ENCODE data around the gene BEST2.
A peak's percentile ranks its signal among the peaks of the same experiment; 100 is the strongest.

The BEST2 gene

GRCh38 chr19:12731337-12731736 lies 20.3 kb upstream of the BEST2 start:
- no peak for DNase-seq

GRCh38 chr19:12733369-12734214 lies 18.0 kb upstream of the BEST2 start:
- DNase-seq = no peak

GRCh38 chr19:12736995-12737834 lies 14.4 kb upstream of the BEST2 start, which contains the start of gene GET3:
GET3 (plus strand) TSS chr19:12737497; CDS start chr19:12737506, 9 bp downstream.
- peak; percentile 95 for DNase-seq

GRCh38 chr19:12737835-12738351 lies 13.7 kb upstream of the BEST2 start:
- no peak for DNase-seq

GRCh38 chr19:12745166-12745897 lies 6.3 kb upstream of the BEST2 start:
- DNase-seq = no peak

- DNase-seq = peak; percentile 42
Observed at GRCh38 chr19:12748489-12748888, 3.1 kb upstream of the BEST2 start.

GRCh38 chr19:12749938-12750521 lies 1.6 kb upstream of the BEST2 start:
- DNase-seq = peak; percentile 34

- DNase-seq = no peak
Observed at GRCh38 chr19:12750851-12751250, 740 bp upstream of the BEST2 start.

GRCh38 chr19:12752056-12752781 lies 628 bp downstream of the BEST2 start:
- DNase-seq = no peak

- no peak for DNase-seq
Observed at GRCh38 chr19:12754465-12755196, 3.0 kb downstream of the BEST2 start.

GRCh38 chr19:12756150-12756883 lies 4.7 kb downstream of the BEST2 start:
- DNase-seq = no peak

GRCh38 chr19:12757544-12758274 lies 6.1 kb downstream of the BEST2 start:
- DNase-seq = peak; percentile 96

GRCh38 chr19:12759686-12760085 lies 8.1 kb downstream of the BEST2 start:
- no peak for DNase-seq

- DNase-seq = no peak
Observed at GRCh38 chr19:12763100-12763499, 11.5 kb downstream of the BEST2 start.

- no peak for DNase-seq
Observed at GRCh38 chr19:12764698-12765097, 13.1 kb downstream of the BEST2 start.

- DNase-seq = peak; percentile 94
Observed at GRCh38 chr19:12766051-12766521, 14.5 kb downstream of the BEST2 start.

GRCh38 chr19:12767150-12767549 lies 15.6 kb downstream of the BEST2 start:
- no peak for DNase-seq

- DNase-seq = no peak
Observed at GRCh38 chr19:12767666-12768065, 16.1 kb downstream of the BEST2 start.

- DNase-seq = peak; percentile 70
Observed at GRCh38 chr19:12769689-12770088, 18.1 kb downstream of the BEST2 start.
